ENCODE measurements around the gene ATP1B3.

ATP1B3 gene

GRCh38 chr3:141835557-141836229, 40.8 kb upstream of the ATP1B3 start:
- no peak overlapping the region for H3K4me3 ChIP-seq (ENCODE audit: low read depth in 1 of 2, low read length in 1 of 2)
- H3K36me3 ChIP-seq: no peaks in the 10 kb centered on the region
- H3K27me3 ChIP-seq: no peaks in the 10 kb centered on the region
- H3K9me3 ChIP-seq: no peaks in the 10 kb centered on the region
- no peaks in the 10 kb centered on the region for H3K4me1 ChIP-seq (ENCODE audit: control insufficient read depth in 1 of 2, insufficient read depth in 1 of 2, low read depth in 1 of 2, low read length in 1 of 2)
- TF ChIP-seq, protein P1, sequence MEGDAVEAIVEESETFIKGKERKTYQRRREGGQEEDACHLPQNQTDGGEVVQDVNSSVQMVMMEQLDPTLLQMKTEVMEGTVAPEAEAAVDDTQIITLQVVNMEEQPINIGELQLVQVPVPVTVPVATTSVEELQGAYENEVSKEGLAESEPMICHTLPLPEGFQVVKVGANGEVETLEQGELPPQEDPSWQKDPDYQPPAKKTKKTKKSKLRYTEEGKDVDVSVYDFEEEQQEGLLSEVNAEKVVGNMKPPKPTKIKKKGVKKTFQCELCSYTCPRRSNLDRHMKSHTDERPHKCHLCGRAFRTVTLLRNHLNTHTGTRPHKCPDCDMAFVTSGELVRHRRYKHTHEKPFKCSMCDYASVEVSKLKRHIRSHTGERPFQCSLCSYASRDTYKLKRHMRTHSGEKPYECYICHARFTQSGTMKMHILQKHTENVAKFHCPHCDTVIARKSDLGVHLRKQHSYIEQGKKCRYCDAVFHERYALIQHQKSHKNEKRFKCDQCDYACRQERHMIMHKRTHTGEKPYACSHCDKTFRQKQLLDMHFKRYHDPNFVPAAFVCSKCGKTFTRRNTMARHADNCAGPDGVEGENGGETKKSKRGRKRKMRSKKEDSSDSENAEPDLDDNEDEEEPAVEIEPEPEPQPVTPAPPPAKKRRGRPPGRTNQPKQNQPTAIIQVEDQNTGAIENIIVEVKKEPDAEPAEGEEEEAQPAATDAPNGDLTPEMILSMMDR (IDR thresholded peaks at IDR 0.05): no peak
- no peak overlapping the region for H3K27ac ChIP-seq

- no peaks in the 10 kb centered on the region for H3K9me3 ChIP-seq
- H3K4me3 ChIP-seq (ENCODE audit: low read depth in 1 of 2, low read length in 1 of 2): no peak overlapping the region
- TF ChIP-seq, protein P1 (IDR thresholded peaks at IDR 0.05): no peak
- no peaks in the 10 kb centered on the region for H3K36me3 ChIP-seq
- H3K27ac ChIP-seq: no peak overlapping the region
- no peaks in the 10 kb centered on the region for H3K27me3 ChIP-seq
- H3K4me1 ChIP-seq (ENCODE audit: control insufficient read depth in 1 of 2, insufficient read depth in 1 of 2, low read depth in 1 of 2, low read length in 1 of 2): no peaks in the 10 kb centered on the region
Measured at GRCh38 chr3:141839389-141839788, 37.1 kb upstream of the ATP1B3 start.

- Histone ChIP-seq H3K27ac (no peak overlapping the region), H3K4me3 (ENCODE audit: low read depth in 1 of 2, low read length in 1 of 2) (no peak overlapping the region)
- TF ChIP-seq, protein P1 (IDR thresholded peaks at IDR 0.05): no peak
Measured at GRCh38 chr3:141840737-141841544, 35.5 kb upstream of the ATP1B3 start.

DNA sequence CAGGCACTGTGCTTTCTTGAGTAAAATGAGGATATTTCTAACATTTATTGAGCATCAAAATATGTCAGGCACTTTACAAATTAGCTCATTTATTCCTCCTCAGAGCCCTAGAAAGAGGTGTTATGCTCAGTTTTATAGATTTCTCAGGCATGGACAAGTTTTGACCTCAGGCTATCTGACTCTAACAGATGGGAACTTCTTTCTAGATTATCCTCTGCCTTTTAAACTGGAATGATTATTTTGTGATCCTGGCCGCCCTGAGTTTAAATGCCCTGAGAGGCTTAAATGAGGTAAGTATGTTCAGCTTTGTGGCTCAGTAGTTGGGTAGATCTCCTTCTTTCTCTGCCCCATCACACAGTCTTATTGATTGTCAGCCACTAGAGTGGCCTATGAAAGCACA, 32.3 kb upstream of the ATP1B3 start:
- TF ChIP-seq, protein P1 (IDR thresholded peaks at IDR 0.05): no peak
- Histone ChIP-seq H3K4me3 (ENCODE audit: low read depth in 1 of 2, low read length in 1 of 2) (no peak overlapping the region), H3K9me3 (no peaks in the 10 kb centered on the region), H3K4me1 (ENCODE audit: control insufficient read depth in 1 of 2, insufficient read depth in 1 of 2, low read depth in 1 of 2, low read length in 1 of 2) (no peaks in the 10 kb centered on the region), H3K27ac (no peak overlapping the region), H3K36me3 (no peaks in the 10 kb centered on the region), H3K27me3 (no peaks in the 10 kb centered on the region)

More at GRCh38 chr3:141840737-141841544, 35.5 kb upstream of the ATP1B3 start:
- no peaks in the 10 kb centered on the region for H3K4me1 ChIP-seq (ENCODE audit: control insufficient read depth in 1 of 2, insufficient read depth in 1 of 2, low read depth in 1 of 2, low read length in 1 of 2)
- no peaks in the 10 kb centered on the region for H3K9me3 ChIP-seq
- H3K27me3 ChIP-seq: no peaks in the 10 kb centered on the region
- H3K36me3 ChIP-seq: no peaks in the 10 kb centered on the region

DNA sequence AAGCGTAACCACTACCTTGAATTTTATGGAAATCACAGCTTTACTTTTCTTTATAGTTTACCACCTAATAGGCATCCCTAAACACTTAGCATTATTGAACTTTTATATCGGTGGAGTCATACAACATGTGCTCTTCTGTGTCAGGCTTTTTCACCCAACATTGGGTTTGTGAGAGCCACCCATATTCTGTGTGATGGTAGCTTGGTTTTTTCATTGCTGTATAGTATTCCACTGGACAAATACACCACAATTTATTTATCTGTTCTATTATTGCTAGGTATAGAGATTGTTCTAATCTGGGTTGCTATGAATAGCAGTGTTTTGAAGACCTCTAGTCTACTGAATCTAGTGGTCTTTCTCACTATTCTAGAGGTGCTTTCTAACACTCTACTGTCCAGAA, 31.6 kb upstream of the ATP1B3 start:
- Histone ChIP-seq H3K4me3 (ENCODE audit: low read depth in 1 of 2, low read length in 1 of 2) (no peak overlapping the region), H3K27me3 (no peaks in the 10 kb centered on the region), H3K27ac (no peak overlapping the region), H3K36me3 (no peaks in the 10 kb centered on the region), H3K4me1 (ENCODE audit: control insufficient read depth in 1 of 2, insufficient read depth in 1 of 2, low read depth in 1 of 2, low read length in 1 of 2) (peaks cover 0 to 4% of the 10 kb centered on the region in 2 experiments), H3K9me3 (no peaks in the 10 kb centered on the region)
- TF ChIP-seq, protein P1 (IDR thresholded peaks at IDR 0.05): no peak

Data from neutrophil (primary cell).